PC-3 (cell line): ENCODE measurements around the gene CERT1. TPM values are rescaled to one million over a fixed set of nuclear protein-coding genes. Genes with fewer than 3 reads are reported as not detected.

Experiments
- ATAC-seq: fragments of 200-7000 bp; cut with Tn5 transposase; 2 replicates; pipeline ENCODE4 v1.9.1; 2020; ENCODE audit warnings: mild to moderate bottlenecking, moderate library complexity
- BruUV-seq: library from RNA; stranded (reverse); fragments of 400-500 nt; replicated peaks from 2 replicates; lab custom pipeline; 2021; lab: Mats Ljungman, UMichigan
- CTCF ChIA-PET: fragments of 300-600 bp; sonication (Branson Sonifier 250); formaldehyde crosslinking; loops from one replicate; lab custom pipeline; 2022; ENCODE audit warnings: antibody characterized with exemption; lab: Charles Lee
- POLR2A ChIA-PET: fragments of 300-600 bp; sonication (Branson Sonifier 250); formaldehyde crosslinking; loops from one replicate; lab custom pipeline; 2022; ENCODE audit warnings: antibody characterized with exemption; ENCODE audit not compliant: unreplicated experiment; lab: Charles Lee
- DNase-seq: peaks from one replicate; pipeline ENCODE4 v3.0.0-alpha.2; 2015
- H2AFZ ChIP-seq: fragments of 300-600 bp; sonication (generic); 2 replicates; pipeline ENCODE4 v1.6.0; 2016; ENCODE audit warnings: antibody characterized with exemption, low read length
- H3F3A ChIP-seq: fragments of 300-600 bp; sonication (generic); one replicate; pipeline ENCODE4 v1.6.0; 2017; ENCODE audit warnings: antibody characterized with exemption, low read length, control low read depth, mild to moderate bottlenecking; ENCODE audit not compliant: unreplicated experiment
- H3K27ac ChIP-seq: fragments of 300-600 bp; sonication (generic); 2 replicates; pipeline ENCODE4 v1.5.1; 2016; ENCODE audit warnings: mild to moderate bottlenecking, low read length
- H3K27me3 ChIP-seq: fragments of 300-600 bp; sonication (generic); 2 replicates; pipeline ENCODE4 v1.6.1; 2016; ENCODE audit warnings: low read length, mixed read lengths
- H3K36me3 ChIP-seq: fragments of 300-600 bp; sonication (generic); 2 replicates; pipeline ENCODE4 v1.6.1; 2016; ENCODE audit warnings: low read depth, mixed run types, low read length, mixed read lengths
- H3K4me1 ChIP-seq: fragments of 300-600 bp; sonication (generic); 2 replicates; pipeline ENCODE4 v1.5.1; 2016; ENCODE audit warnings: low read length; ENCODE audit not compliant: insufficient read depth
- H3K4me2 ChIP-seq: fragments of 300-600 bp; sonication (generic); 2 replicates; pipeline ENCODE4 v1.6.0; 2016; ENCODE audit warnings: low read length
- H3K4me3 ChIP-seq: fragments of 300-600 bp; sonication (generic); 2 replicates; pipeline ENCODE4 v1.5.1; 2016; ENCODE audit warnings: mild to moderate bottlenecking, low read length, mixed read lengths
- H3K79me2 ChIP-seq: fragments of 300-600 bp; sonication (generic); 2 replicates; pipeline ENCODE4 v1.6.1; 2017; ENCODE audit warnings: low read length, mixed read lengths
- H3K9ac ChIP-seq: fragments of 300-600 bp; sonication (generic); 2 replicates; pipeline ENCODE4 v1.6.0; 2016; ENCODE audit warnings: mild to moderate bottlenecking, low read length
- H3K9me2 ChIP-seq: fragments of 300-600 bp; sonication (generic); replicated peaks from 2 replicates; pipeline ENCODE4 v1.6.1; 2016; ENCODE audit warnings: mixed run types, low read length, mixed read lengths
- H3K9me3 ChIP-seq: fragments of 300-600 bp; sonication (generic); 2 replicates; pipeline ENCODE4 v1.6.1; 2016; ENCODE audit warnings: low read length, mixed read lengths
- H4K20me1 ChIP-seq: fragments of 300-600 bp; sonication (generic); 2 replicates; pipeline ENCODE4 v1.6.1; 2016; ENCODE audit warnings: low read length, mixed read lengths
- EZH2 ChIP-seq: fragments of 300-600 bp; sonication (generic); IDR thresholded peaks from one replicate; pipeline ENCODE4 v1.6.1; 2017; ENCODE audit warnings: antibody characterized with exemption, mild to moderate bottlenecking, low read length; ENCODE audit not compliant: unreplicated experiment
- EZH2phosphoT487 ChIP-seq: fragments of 300-600 bp; sonication (generic); IDR thresholded peaks from 2 replicates; pipeline ENCODE4 v1.6.1; 2018; ENCODE audit warnings: mild to moderate bottlenecking, antibody characterized with exemption, low read length, borderline replicate concordance
- intact Hi-C: fragments of 100-400 bp; cut with micrococcal nuclease; formaldehyde crosslinking; loops from 2 replicates; pipeline ENCODE4 v1.9.0; 2023
- total RNA-seq: library from RNA; depleted of rRNA; stranded (reverse); fragments of >200 nt; gene quantifications from 2 replicates; pipeline ENCODE4 v1.2.3, GENCODE V29; 2014
- TF ChIP-seq, protein P1 (sequence below): fragments of 300-600 bp; sonication (generic); conservative IDR thresholded peaks from 2 replicates; pipeline ENCODE4 v1.5.1; 2017; ENCODE audit warnings: antibody characterized with exemption, low read depth, mild to moderate bottlenecking, low read length

CERT1 gene
- total RNA-seq, 1 experiment from 2014 or later, result 5.6 TPM

DNA sequence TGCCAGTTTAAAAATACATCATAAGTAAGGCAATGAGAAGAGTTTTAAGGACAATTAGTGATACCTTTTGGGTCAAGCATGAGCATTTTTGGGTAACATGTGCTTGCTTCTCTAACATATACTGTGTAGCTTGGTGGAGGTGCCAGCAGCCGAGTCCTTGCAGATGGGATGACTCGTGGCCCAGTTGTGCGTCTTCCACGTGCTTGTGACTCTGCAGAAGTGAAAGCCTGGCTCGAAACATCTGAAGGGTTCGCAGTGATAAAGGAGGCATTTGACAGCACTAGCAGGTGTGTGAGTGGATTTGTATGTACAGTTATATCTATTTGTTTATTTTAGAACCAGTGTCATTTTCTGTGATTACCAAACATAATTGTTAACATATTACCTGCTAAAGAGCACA is 156.2 kb downstream of the CERT1 start:
- Histone ChIP-seq H3K4me2 (no peak overlapping the region), H3K9ac (no peak overlapping the region), H3K4me3 (no peak overlapping the region), H3K4me1 (no peaks in the 10 kb centered on the region), H3K9me2 (no peaks in the 10 kb centered on the region), H3K79me2 (no peaks in the 10 kb centered on the region), H3F3A (no peaks in the 10 kb centered on the region), H3K36me3 (peaks cover 54% of the 10 kb centered on the region), H2AFZ (no peak overlapping the region), H3K27ac (no peak overlapping the region), H3K9me3 (no peaks in the 10 kb centered on the region), H3K27me3 (no peaks in the 10 kb centered on the region), H4K20me1 (no peaks in the 10 kb centered on the region)
- no TSS peak for BruUV-seq
- intact Hi-C loops, result no loop called here
- no peak for DNase-seq
- no peak for ATAC-seq
- TF ChIP-seq, protein P1, sequence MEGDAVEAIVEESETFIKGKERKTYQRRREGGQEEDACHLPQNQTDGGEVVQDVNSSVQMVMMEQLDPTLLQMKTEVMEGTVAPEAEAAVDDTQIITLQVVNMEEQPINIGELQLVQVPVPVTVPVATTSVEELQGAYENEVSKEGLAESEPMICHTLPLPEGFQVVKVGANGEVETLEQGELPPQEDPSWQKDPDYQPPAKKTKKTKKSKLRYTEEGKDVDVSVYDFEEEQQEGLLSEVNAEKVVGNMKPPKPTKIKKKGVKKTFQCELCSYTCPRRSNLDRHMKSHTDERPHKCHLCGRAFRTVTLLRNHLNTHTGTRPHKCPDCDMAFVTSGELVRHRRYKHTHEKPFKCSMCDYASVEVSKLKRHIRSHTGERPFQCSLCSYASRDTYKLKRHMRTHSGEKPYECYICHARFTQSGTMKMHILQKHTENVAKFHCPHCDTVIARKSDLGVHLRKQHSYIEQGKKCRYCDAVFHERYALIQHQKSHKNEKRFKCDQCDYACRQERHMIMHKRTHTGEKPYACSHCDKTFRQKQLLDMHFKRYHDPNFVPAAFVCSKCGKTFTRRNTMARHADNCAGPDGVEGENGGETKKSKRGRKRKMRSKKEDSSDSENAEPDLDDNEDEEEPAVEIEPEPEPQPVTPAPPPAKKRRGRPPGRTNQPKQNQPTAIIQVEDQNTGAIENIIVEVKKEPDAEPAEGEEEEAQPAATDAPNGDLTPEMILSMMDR, result no peak
- TF ChIP-seq EZH2, result no peak
- TF ChIP-seq EZH2phosphoT487, result no peak
- POLR2A ChIA-PET, result no interaction called here
- CTCF ChIA-PET, result no interaction called here

DNA sequence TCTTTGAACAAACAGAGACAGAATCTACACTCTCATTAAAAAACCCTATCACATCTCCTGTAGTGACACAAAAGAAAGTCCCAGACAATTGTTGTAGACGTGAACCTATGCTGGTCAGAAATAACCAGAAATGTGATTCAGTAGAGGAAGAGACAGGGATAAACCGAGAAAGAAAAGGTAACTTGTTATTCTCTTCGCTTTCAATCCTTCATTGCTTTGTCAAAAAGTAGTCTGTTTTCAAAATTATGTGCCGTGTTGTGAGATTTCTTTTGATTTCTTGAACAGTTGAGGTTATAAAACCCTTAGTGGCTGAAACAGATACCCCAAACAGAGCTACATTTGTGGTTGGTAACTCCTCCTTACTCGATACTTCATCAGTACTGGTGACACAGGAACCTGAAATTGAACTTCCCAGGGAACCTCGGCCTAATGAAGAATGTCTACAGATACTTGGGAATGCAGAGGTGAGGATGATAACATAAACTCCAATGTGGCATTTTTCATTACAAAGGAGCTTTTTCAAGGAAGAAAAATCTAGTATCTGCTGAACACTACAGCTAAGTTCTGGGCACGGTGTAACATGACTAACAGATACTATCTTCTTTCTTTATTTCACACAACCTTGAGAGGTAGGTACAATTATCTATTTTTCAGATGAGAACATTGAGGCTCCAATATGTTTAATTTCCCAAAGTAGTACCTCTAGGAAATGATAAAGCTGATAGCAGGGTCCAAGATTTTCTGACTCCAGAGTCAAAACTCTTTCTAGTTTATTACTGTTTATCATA is 160.1 kb downstream of the CERT1 start:
- Histone ChIP-seq H3K79me2 (no peaks in the 10 kb centered on the region), H3K36me3 (peaks cover 44% of the 10 kb centered on the region), H3K9me2 (no peaks in the 10 kb centered on the region), H3K9ac (no peak overlapping the region), H2AFZ (no peak overlapping the region), H3K9me3 (no peaks in the 10 kb centered on the region), H3F3A (no peaks in the 10 kb centered on the region), H3K4me3 (no peak overlapping the region), H3K4me2 (no peak overlapping the region), H3K27me3 (no peaks in the 10 kb centered on the region), H3K4me1 (no peaks in the 10 kb centered on the region), H3K27ac (no peak overlapping the region), H4K20me1 (no peaks in the 10 kb centered on the region)
- ChIA-PET CTCF (no interaction called here), POLR2A (no interaction called here)
- intact Hi-C loops, result no loop called here
- no peak for ATAC-seq
- no peak for DNase-seq
- TF ChIP-seq EZH2phosphoT487, result no peak
- TF ChIP-seq EZH2, result no peak
- TF ChIP-seq, protein P1, result no peak
- BruUV-seq, result TSS peak; percentile 27

DNA sequence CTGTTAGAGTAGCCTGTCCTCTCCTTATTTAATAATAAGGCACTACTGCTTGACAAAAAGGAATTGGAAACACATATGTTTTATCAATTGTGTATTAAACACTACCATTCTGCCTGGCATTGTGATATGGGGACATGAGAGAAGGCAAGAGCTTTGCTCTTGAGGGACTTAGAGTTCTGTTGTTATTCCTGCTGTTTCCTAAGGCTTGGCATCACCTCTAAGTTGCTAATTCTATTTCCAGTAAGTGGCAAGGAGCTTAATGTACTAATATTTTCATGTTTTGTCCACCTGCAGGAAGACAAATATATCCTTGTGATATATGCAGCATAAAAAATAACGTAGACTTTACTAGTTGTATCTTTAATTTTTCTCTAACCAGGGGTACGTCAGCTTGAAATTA is 161.8 kb downstream of the CERT1 start:
- Histone ChIP-seq H4K20me1 (no peaks in the 10 kb centered on the region), H3K4me2 (no peak overlapping the region), H3K27me3 (no peaks in the 10 kb centered on the region), H3K9me3 (no peaks in the 10 kb centered on the region), H3K9me2 (no peaks in the 10 kb centered on the region), H3K79me2 (no peaks in the 10 kb centered on the region), H3K9ac (no peak overlapping the region), H3K4me3 (no peak overlapping the region), H2AFZ (no peak overlapping the region), H3K4me1 (no peaks in the 10 kb centered on the region), H3K27ac (no peak overlapping the region), H3F3A (no peaks in the 10 kb centered on the region), H3K36me3 (peaks cover 53% of the 10 kb centered on the region)
- CTCF ChIA-PET, result no interaction called here
- no peak for DNase-seq
- no TSS peak for BruUV-seq
- TF ChIP-seq EZH2phosphoT487 (no peak), EZH2 (no peak)
- TF ChIP-seq, protein P1, result no peak
- ATAC-seq, result no peak
- intact Hi-C loops, result no loop called here
- POLR2A ChIA-PET, result no interaction called here
